Measurements from ENCODE around the gene SLIT1.

The SLIT1 gene

GRCh38 chr10:96971324-96971723 is 214.4 kb downstream of the SLIT1 start:
- Histone ChIP-seq H3F3A (ENCODE audit: insufficient read depth, low read length) (no peaks in the 10 kb centered on the region), H3K9me2 (ENCODE audit: low read depth, low read length) (no peaks in the 10 kb centered on the region), H3K9me3 (ENCODE audit: low read length) (no peaks in the 10 kb centered on the region), H3K27ac (ENCODE audit: low read depth, low read length, poor library complexity, severe bottlenecking) (no peak overlapping the region), H3K4me1 (ENCODE audit: insufficient read depth, low read length, severe bottlenecking) (peaks cover 11% of the 10 kb centered on the region), H2AFZ (ENCODE audit: low read length) (no peak overlapping the region), H3K36me3 (ENCODE audit: insufficient read depth, low read length) (no peaks in the 10 kb centered on the region), H3K9ac (ENCODE audit: low read length) (no peak overlapping the region), H3K79me2 (ENCODE audit: insufficient read depth, low read length) (no peaks in the 10 kb centered on the region), H3K4me3 (ENCODE audit: low read depth, low read length, poor library complexity, severe bottlenecking) (no peak overlapping the region), H4K20me1 (ENCODE audit: insufficient read depth, low read length) (no peaks in the 10 kb centered on the region), H3K4me2 (ENCODE audit: low read length) (no peak overlapping the region), H3K27me3 (ENCODE audit: insufficient read depth, low read length) (no peaks in the 10 kb centered on the region)
- TF ChIP-seq EZH2 (IDR thresholded peaks at IDR 0.05; ENCODE audit: borderline replicate concordance, low read length), result no peak
- TF ChIP-seq, protein P1, sequence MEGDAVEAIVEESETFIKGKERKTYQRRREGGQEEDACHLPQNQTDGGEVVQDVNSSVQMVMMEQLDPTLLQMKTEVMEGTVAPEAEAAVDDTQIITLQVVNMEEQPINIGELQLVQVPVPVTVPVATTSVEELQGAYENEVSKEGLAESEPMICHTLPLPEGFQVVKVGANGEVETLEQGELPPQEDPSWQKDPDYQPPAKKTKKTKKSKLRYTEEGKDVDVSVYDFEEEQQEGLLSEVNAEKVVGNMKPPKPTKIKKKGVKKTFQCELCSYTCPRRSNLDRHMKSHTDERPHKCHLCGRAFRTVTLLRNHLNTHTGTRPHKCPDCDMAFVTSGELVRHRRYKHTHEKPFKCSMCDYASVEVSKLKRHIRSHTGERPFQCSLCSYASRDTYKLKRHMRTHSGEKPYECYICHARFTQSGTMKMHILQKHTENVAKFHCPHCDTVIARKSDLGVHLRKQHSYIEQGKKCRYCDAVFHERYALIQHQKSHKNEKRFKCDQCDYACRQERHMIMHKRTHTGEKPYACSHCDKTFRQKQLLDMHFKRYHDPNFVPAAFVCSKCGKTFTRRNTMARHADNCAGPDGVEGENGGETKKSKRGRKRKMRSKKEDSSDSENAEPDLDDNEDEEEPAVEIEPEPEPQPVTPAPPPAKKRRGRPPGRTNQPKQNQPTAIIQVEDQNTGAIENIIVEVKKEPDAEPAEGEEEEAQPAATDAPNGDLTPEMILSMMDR (IDR thresholded peaks at IDR 0.05; ENCODE audit: low read length), result no peak

DNA sequence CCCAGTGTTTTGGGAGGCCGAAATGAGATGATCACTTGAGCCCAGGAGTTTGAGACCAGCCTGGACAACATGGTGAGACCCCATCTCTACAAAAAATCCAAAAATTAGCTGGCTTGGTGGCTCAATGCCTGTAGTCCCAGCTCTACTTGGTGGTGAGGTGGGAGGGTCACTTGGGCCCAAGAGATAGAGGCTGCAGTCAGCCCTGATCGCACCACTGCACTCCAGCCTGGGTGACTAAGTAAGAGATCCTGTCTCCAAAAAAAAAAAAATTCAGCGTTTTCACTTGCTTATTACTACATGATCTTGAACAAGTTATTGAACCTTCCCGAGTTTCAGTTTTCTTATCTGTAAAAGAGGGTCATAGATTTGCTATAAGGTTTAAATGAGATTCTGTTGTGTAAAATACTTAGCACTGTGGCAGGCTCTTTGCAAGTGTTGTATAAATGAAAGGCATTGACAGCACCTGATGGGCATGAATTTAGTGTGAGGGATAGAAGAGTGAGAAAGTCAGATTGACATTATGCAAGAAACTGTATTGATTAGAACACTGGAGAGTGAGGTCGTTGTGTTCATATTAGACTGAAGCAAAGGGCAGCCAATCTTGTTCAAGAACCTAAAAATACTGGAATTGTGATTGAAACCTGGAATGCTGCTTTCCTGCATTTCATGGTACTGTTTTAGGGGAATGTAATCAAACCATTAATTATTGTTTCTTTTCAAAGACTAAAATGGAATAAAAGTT is 216.9 kb downstream of the SLIT1 start:
- H3K4me2 ChIP-seq (ENCODE audit: low read length), result no peak overlapping the region
- peaks cover under 1% of the 10 kb centered on the region for H3K4me1 ChIP-seq (ENCODE audit: insufficient read depth, low read length, severe bottlenecking)
- no peak overlapping the region for H3K9ac ChIP-seq (ENCODE audit: low read length)
- no peak overlapping the region for H2AFZ ChIP-seq (ENCODE audit: low read length)
- no peak overlapping the region for H3K4me3 ChIP-seq (ENCODE audit: low read depth, low read length, poor library complexity, severe bottlenecking)
- H4K20me1 ChIP-seq (ENCODE audit: insufficient read depth, low read length), result no peaks in the 10 kb centered on the region
- H3F3A ChIP-seq (ENCODE audit: insufficient read depth, low read length), result no peaks in the 10 kb centered on the region
- H3K79me2 ChIP-seq (ENCODE audit: insufficient read depth, low read length), result no peaks in the 10 kb centered on the region
- no peak overlapping the region for H3K27ac ChIP-seq (ENCODE audit: low read depth, low read length, poor library complexity, severe bottlenecking)
- H3K27me3 ChIP-seq (ENCODE audit: insufficient read depth, low read length), result no peaks in the 10 kb centered on the region
- no peaks in the 10 kb centered on the region for H3K36me3 ChIP-seq (ENCODE audit: insufficient read depth, low read length)
- TF ChIP-seq, protein P1 (IDR thresholded peaks at IDR 0.05; ENCODE audit: low read length), result no peak
- TF ChIP-seq EZH2 (IDR thresholded peaks at IDR 0.05; ENCODE audit: borderline replicate concordance, low read length), result no peak
- no peaks in the 10 kb centered on the region for H3K9me3 ChIP-seq (ENCODE audit: low read length)
- H3K9me2 ChIP-seq (ENCODE audit: low read depth, low read length), result no peaks in the 10 kb centered on the region

- TF ChIP-seq, protein P1 (IDR thresholded peaks at IDR 0.05; ENCODE audit: low read length), result no peak
- no peak for TF ChIP-seq EZH2 (IDR thresholded peaks at IDR 0.05; ENCODE audit: borderline replicate concordance, low read length)
- Histone ChIP-seq H3K9me2 (ENCODE audit: low read depth, low read length) (no peaks in the 10 kb centered on the region), H3K4me1 (ENCODE audit: insufficient read depth, low read length, severe bottlenecking) (no peaks in the 10 kb centered on the region), H4K20me1 (ENCODE audit: insufficient read depth, low read length) (no peaks in the 10 kb centered on the region), H2AFZ (ENCODE audit: low read length) (no peak overlapping the region), H3K79me2 (ENCODE audit: insufficient read depth, low read length) (no peaks in the 10 kb centered on the region), H3K27me3 (ENCODE audit: insufficient read depth, low read length) (no peaks in the 10 kb centered on the region), H3K27ac (ENCODE audit: low read depth, low read length, poor library complexity, severe bottlenecking) (no peak overlapping the region), H3K4me2 (ENCODE audit: low read length) (no peak overlapping the region), H3K36me3 (ENCODE audit: insufficient read depth, low read length) (no peaks in the 10 kb centered on the region), H3K9me3 (ENCODE audit: low read length) (no peaks in the 10 kb centered on the region), H3K4me3 (ENCODE audit: low read depth, low read length, poor library complexity, severe bottlenecking) (no peak overlapping the region), H3F3A (ENCODE audit: insufficient read depth, low read length) (no peaks in the 10 kb centered on the region), H3K9ac (ENCODE audit: low read length) (no peak overlapping the region)
Observed at GRCh38 chr10:96967847-96968246, 217.9 kb downstream of the SLIT1 start.
